Naive thymus-derived CD4-positive, alpha-beta T cell (primary cell): ENCODE data around the gene RNF26. TPM values are rescaled to one million over a fixed set of nuclear protein-coding genes. Genes with fewer than 3 reads are reported as not detected.

Experiments used
- ATAC-seq: fragments of 150-1000 bp; cut with Tn5 transposase; 2 replicates; pipeline ENCODE4 v1.10.0; 2021; ENCODE audit warnings: mild to moderate bottlenecking, moderate library complexity
- CTCF ChIA-PET: fragments of 350-600 bp; sonication (Branson Sonifier 250); formaldehyde crosslinking; loops from one replicate; lab custom pipeline; 2021; ENCODE audit warnings: antibody characterized with exemption; lab: Charles Lee
- POLR2A ChIA-PET: fragments of 350-600 bp; sonication (Branson Sonifier 250); formaldehyde crosslinking; loops from one replicate; lab custom pipeline; 2021; ENCODE audit warnings: antibody characterized with exemption, inconsistent platforms; lab: Charles Lee
- DNase-seq, 9 donors: peaks; one replicate each; pipeline versions ENCODE4 v3.0.0 to v3.0.0-alpha.2; 2020 to 2022; ENCODE audit warnings: mixed read lengths in 1 of 9
- H3K27ac ChIP-seq: one replicate; pipeline ENCODE4 v1.7.0; 2013; ENCODE audit warnings: mild to moderate bottlenecking, low read depth, low read length, moderate library complexity
- H3K27me3 ChIP-seq, 2 donors: one replicate each; pipeline ENCODE4 v1.7.0; 2013; ENCODE audit warnings: low read length in 2 of 2, mild to moderate bottlenecking in 2 of 2, moderate library complexity in 2 of 2; ENCODE audit not compliant: control insufficient read depth in 2 of 2, insufficient read depth in 2 of 2
- H3K36me3 ChIP-seq, 3 experiments: 1 replicate in 2 of 3; 2 replicates in 1 of 3; pipeline ENCODE4 v1.7.0; 2013; ENCODE audit warnings: low read length in 3 of 3, mild to moderate bottlenecking in 3 of 3, moderate library complexity in 1 of 3; ENCODE audit not compliant: insufficient read depth in 3 of 3, control insufficient read depth in 2 of 3
- H3K4me1 ChIP-seq, 2 donors: one replicate each; pipeline ENCODE4 v1.7.0; 2013; ENCODE audit warnings: low read length in 2 of 2, mild to moderate bottlenecking in 2 of 2, moderate library complexity in 1 of 2; ENCODE audit not compliant: control insufficient read depth in 2 of 2, insufficient read depth in 2 of 2
- H3K4me3 ChIP-seq: 2 replicates; pipeline ENCODE4 v1.7.0; 2013; ENCODE audit warnings: mild to moderate bottlenecking, low read length
- H3K9me3 ChIP-seq, 3 experiments: 1 replicate in 2 of 3; 2 replicates in 1 of 3; pipeline ENCODE4 v1.7.0; 2013; ENCODE audit warnings: low read length in 3 of 3; ENCODE audit not compliant: control insufficient read depth in 2 of 3
- H3K27ac Mint-ChIP-seq, 9 donors: one replicate each; pipeline ENCODE4 v1.8.0; 2020 to 2022; ENCODE audit warnings: mixed read lengths in 9 of 9, mild to moderate bottlenecking in 8 of 9, moderate library complexity in 5 of 9, inconsistent platforms in 2 of 9
- H3K27me3 Mint-ChIP-seq, 5 donors: one replicate each; pipeline ENCODE4 v1.8.0; 2021 to 2022; ENCODE audit warnings: mixed read lengths in 5 of 5, mild to moderate bottlenecking in 1 of 5
- H3K36me3 Mint-ChIP-seq, 5 donors: one replicate each; pipeline ENCODE4 v1.8.0; 2020 to 2022; ENCODE audit warnings: mixed read lengths in 5 of 5, mild to moderate bottlenecking in 3 of 5, inconsistent platforms in 1 of 5
- H3K4me1 Mint-ChIP-seq, 7 donors: one replicate each; pipeline ENCODE4 v1.8.0; 2020 to 2022; ENCODE audit warnings: mixed read lengths in 7 of 7, mild to moderate bottlenecking in 3 of 7, inconsistent platforms in 1 of 7
- H3K4me3 Mint-ChIP-seq, 10 donors: one replicate each; pipeline ENCODE4 v1.8.0; 2020 to 2022; ENCODE audit warnings: mild to moderate bottlenecking in 10 of 10, mixed read lengths in 10 of 10, moderate library complexity in 6 of 10, inconsistent platforms in 2 of 10
- H3K9me3 Mint-ChIP-seq, 11 donors: one replicate each; pipeline ENCODE4 v1.8.0; 2020 to 2022; ENCODE audit warnings: mixed read lengths in 11 of 11, mild to moderate bottlenecking in 4 of 11, inconsistent platforms in 1 of 11, moderate library complexity in 1 of 11
- intact Hi-C, 2 donors: fragments of 100-400 bp; cut with micrococcal nuclease; formaldehyde crosslinking; loops; one replicate each; pipeline ENCODE4 v1.15.1; 2023
- polyA plus RNA-seq, 2 donors: library from polyadenylated mRNA; unstranded; fragments of 300-500 nt; fragmentation: Illumina TruSeq; gene quantifications; one replicate each; pipeline ENCODE4 v1.2.3, GENCODE V29; 2021
- total RNA-seq, 6 experiments: library from RNA in 5 of 6; stranded (reverse) in 5 of 6; gene quantifications; 1 replicate in 5 of 6; 2 replicates in 1 of 6; pipeline ENCODE4 v1.2.3 and lab custom pipeline; 2021 to 2026

Gene RNF26
- total and polyA plus RNA-seq, 7 experiments from 2014 or later: 16.9 to 59.1 (median 24.4) TPM

DNA sequence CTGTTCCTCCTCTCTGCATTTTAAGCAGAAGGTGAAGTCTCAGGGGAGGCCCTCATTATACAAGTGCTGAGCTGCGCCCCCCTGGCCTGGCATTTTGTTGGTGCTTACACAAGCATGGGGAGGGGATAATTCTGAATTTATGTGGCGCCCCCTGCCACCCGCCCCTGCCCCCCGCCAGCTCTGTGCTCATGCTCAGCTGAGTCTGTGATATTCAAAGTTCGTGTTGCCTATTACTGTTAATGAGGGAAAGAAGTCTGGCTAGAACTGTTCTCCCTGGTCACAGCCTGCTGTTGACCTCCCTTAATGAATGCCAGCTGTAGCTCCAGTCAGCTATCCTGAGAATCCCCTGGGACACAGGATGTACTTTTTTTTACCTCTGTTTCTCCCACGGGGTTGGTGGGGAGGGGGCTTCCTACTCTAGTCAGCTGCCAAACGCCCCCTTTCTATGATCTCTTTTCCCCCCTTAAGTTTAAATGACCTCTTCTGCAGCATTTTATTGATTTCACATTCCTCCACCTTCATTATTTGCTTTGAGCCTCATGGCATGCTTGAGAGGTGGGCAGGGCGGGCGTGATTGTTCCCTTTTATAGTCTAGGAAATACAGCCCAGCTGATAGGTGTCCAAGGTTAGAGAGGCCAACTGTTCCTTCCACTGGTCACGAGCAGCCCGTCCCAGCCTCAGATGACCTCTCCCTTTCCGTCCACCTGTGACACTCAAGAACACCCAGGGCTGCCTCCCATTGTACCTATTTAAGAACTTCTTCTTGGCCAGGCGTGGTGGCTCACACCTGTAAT, 35.0 kb downstream of the RNF26 start:
- H3K4me3 Mint-ChIP-seq: no peak overlapping the region
- ATAC-seq: no peak
- Histone ChIP-seq H3K9me3 (no peaks in the 10 kb centered on the region), H3K27me3 (peaks cover 5 to 21% of the 10 kb centered on the region in 2 donors), H3K4me1 (peaks cover 0 to 11% of the 10 kb centered on the region in 2 donors), H3K36me3 (no peaks in the 10 kb centered on the region), H3K4me3 (no peak overlapping the region), H3K27ac (no peak overlapping the region)
- no peak overlapping the region for H3K27ac Mint-ChIP-seq
- CTCF ChIA-PET: interaction anchor here (0.9 to 2.6 kb wide), 2 partner anchors 11 to 13 kb away, joined by 3 to 12 read pairs; no protein-coding TSS in a partner anchor
- H3K36me3 Mint-ChIP-seq: peaks cover 0 to 6% (median 0%) of the 10 kb centered on the region in 5 donors
- intact Hi-C loops: no loop called here
- no peak for DNase-seq
- peaks cover 0 to 1% (median 0%) of the 10 kb centered on the region in 11 donors for H3K9me3 Mint-ChIP-seq
- peaks cover 38 to 65% (median 44%) of the 10 kb centered on the region in 5 donors for H3K27me3 Mint-ChIP-seq
- peaks cover 7 to 16% (median 10%) of the 10 kb centered on the region in 7 donors for H3K4me1 Mint-ChIP-seq
- POLR2A ChIA-PET: no interaction called here

DNA sequence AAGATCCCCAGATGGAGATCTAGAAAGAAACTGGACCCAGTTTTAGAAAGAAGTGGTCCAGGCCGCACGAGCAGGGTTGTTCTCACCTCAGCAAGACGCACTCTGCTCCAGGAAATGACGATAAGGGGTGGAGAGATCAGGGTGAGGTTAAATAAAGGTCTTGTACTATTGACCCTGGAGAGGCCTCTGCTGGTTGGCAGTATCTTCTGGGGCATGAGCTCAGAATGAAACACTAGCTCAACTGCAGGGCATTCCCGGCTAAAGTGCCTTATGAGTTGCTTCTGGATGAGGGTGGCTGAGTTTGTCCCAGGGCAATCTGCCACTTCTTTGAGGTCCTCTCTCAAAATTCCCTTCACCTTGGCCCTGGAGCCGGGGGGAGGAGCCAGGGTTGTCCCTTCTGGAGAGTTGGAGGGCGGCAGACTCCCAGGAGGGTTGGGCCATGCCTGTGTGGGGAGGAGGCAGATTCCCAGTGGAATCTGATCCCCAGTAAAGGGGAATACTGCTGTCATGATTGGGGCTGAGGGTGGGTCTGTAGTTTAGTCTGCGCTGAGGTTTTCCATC, 36.2 kb downstream of the RNF26 start:
- no peaks in the 10 kb centered on the region for H3K9me3 ChIP-seq
- H3K9me3 Mint-ChIP-seq: no peaks in the 10 kb centered on the region
- ATAC-seq: peak; percentile 65
- no peak for DNase-seq
- no peak overlapping the region for H3K4me3 ChIP-seq
- ChIA-PET POLR2A (no interaction called here), CTCF (interaction anchor here (0.6 to 1.3 kb wide), 4 partner anchors 10 to 304 kb away, joined by 3 to 4 read pairs (median 3); no protein-coding TSS in a partner anchor)
- no peak overlapping the region for H3K27ac ChIP-seq
- H3K4me3 Mint-ChIP-seq: no peak overlapping the region
- H3K36me3 ChIP-seq: no peaks in the 10 kb centered on the region
- no peak overlapping the region for H3K27ac Mint-ChIP-seq
- H3K36me3 Mint-ChIP-seq: peaks cover 0 to 6% (median 0%) of the 10 kb centered on the region in 5 donors
- peaks cover 0 to 10% (median 6%) of the 10 kb centered on the region in 7 donors for H3K4me1 Mint-ChIP-seq
- H3K27me3 ChIP-seq: peaks cover 0 to 8% of the 10 kb centered on the region in 2 donors
- H3K4me1 ChIP-seq: peaks cover 0 to 11% of the 10 kb centered on the region in 2 donors
- H3K27me3 Mint-ChIP-seq: peaks cover 27 to 53% (median 32%) of the 10 kb centered on the region in 5 donors
- intact Hi-C loops: no loop called here

DNA sequence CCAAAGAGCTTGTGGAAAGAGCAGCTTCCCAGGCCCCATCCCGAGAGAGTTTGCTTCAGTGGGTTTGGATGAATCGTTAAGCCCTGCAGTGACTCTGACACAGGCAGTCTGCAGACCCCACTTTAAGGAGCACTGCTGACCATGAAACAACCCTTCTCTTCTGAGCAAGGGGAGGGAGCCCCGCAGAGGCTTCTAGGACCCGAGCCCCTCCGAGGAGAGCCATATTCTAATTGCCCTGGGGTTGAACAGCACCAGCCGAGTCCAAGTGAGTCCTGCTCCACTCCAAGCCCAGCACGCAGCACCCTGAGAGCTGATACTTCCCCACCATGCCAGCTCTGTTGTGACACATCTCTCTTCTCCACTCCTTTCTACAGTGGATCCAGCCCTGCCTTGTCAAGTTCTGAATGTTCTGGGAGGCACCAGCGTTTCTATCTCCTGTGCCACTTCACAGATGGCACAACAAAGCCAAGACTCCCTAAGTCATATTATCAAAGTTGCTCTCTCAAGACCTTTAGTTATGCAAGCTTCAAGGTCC, 36.8 kb downstream of the RNF26 start:
- H3K9me3 Mint-ChIP-seq: no peaks in the 10 kb centered on the region
- POLR2A ChIA-PET: no interaction called here
- H3K36me3 ChIP-seq: no peaks in the 10 kb centered on the region
- H3K27ac ChIP-seq: no peak overlapping the region
- H3K27me3 Mint-ChIP-seq: peaks cover 22 to 47% (median 29%) of the 10 kb centered on the region in 5 donors
- CTCF ChIA-PET: interaction anchor here (0.6 to 1.3 kb wide), 3 partner anchors 11 to 305 kb away, joined by 3 to 4 read pairs (median 3); no protein-coding TSS in a partner anchor
- DNase-seq (no peak), ATAC-seq (no peak)
- H3K27me3 ChIP-seq: peaks cover 0 to 7% of the 10 kb centered on the region in 2 donors
- H3K4me1 ChIP-seq: peaks cover 0 to 11% of the 10 kb centered on the region in 2 donors
- peaks cover 0 to 10% (median 6%) of the 10 kb centered on the region in 7 donors for H3K4me1 Mint-ChIP-seq
- peaks cover 0 to 6% (median 0%) of the 10 kb centered on the region in 5 donors for H3K36me3 Mint-ChIP-seq
- H3K4me3 Mint-ChIP-seq: no peak overlapping the region
- no peak overlapping the region for H3K4me3 ChIP-seq
- intact Hi-C loops: no loop called here
- no peak overlapping the region for H3K27ac Mint-ChIP-seq
- H3K9me3 ChIP-seq: no peaks in the 10 kb centered on the region

DNA sequence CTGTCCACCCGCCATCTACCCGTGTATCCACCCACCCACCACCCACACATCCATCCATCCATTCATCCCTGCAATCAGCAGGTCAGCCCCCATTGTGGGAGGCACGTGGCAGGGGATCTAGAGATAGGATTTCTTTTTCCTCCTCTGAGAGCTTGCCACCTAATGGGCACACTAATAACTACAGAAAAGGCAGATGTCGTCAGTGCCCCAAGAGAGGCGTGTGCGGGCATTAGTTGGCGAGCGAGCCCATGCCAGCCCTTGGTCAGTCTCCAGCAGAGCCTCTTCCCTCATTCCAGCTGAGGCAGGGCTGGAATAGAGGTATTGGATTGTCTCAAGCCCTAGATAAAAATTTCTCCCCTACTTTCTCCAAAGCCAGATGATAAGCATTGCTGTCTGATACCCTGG, 37.5 kb downstream of the RNF26 start:
- ATAC-seq (no peak), DNase-seq (no peak)
- ChIA-PET CTCF (no interaction called here), POLR2A (no interaction called here)
- H3K4me1 Mint-ChIP-seq: peaks cover 0 to 10% (median 6%) of the 10 kb centered on the region in 7 donors
- H3K9me3 ChIP-seq: no peaks in the 10 kb centered on the region
- no peak overlapping the region for H3K27ac ChIP-seq
- peaks cover 0 to 7% of the 10 kb centered on the region in 2 donors for H3K27me3 ChIP-seq
- no peak overlapping the region for H3K4me3 ChIP-seq
- H3K36me3 Mint-ChIP-seq: no peaks in the 10 kb centered on the region
- no peaks in the 10 kb centered on the region for H3K9me3 Mint-ChIP-seq
- intact Hi-C loops: no loop called here
- peaks cover 16 to 41% (median 22%) of the 10 kb centered on the region in 5 donors for H3K27me3 Mint-ChIP-seq
- H3K27ac Mint-ChIP-seq: no peak overlapping the region
- no peaks in the 10 kb centered on the region for H3K36me3 ChIP-seq
- peaks cover 0 to 11% of the 10 kb centered on the region in 2 donors for H3K4me1 ChIP-seq
- no peak overlapping the region for H3K4me3 Mint-ChIP-seq

- intact Hi-C loops: no loop called here
- peaks cover 0 to 11% of the 10 kb centered on the region in 2 donors for H3K4me1 ChIP-seq
- H3K9me3 Mint-ChIP-seq: no peaks in the 10 kb centered on the region
- H3K4me1 Mint-ChIP-seq: peaks cover 0 to 10% (median 6%) of the 10 kb centered on the region in 7 donors
- peaks cover 0 to 7% of the 10 kb centered on the region in 2 donors for H3K27me3 ChIP-seq
- H3K4me3 Mint-ChIP-seq: no peak overlapping the region
- ATAC-seq (no peak), DNase-seq (no peak)
- ChIA-PET CTCF (interaction anchor here (1.0 to 1.5 kb wide), 3 partner anchors 8 to 10 kb away, joined by 3 read pairs; partner anchors contain the start of gene USP2), POLR2A (interaction anchor here (0.7 kb wide), 1 partner anchor 17 kb away, joined by 5 read pairs; no protein-coding TSS in a partner anchor)
- H3K27me3 Mint-ChIP-seq: peaks cover 10 to 34% (median 17%) of the 10 kb centered on the region in 5 donors
- H3K27ac ChIP-seq: no peak overlapping the region
- H3K36me3 Mint-ChIP-seq: no peaks in the 10 kb centered on the region
- H3K9me3 ChIP-seq: no peaks in the 10 kb centered on the region
- no peak overlapping the region for H3K27ac Mint-ChIP-seq
- no peaks in the 10 kb centered on the region for H3K36me3 ChIP-seq
- no peak overlapping the region for H3K4me3 ChIP-seq
These were observed 38.1 kb downstream of the RNF26 start for GRCh38 chr11:119372260-119373058.
